ENCODE results near the gene ALKBH7.
"Not testable (repeated sequence)": the region's sequence is repeated elsewhere in the genome, so short reads cannot be mapped to it uniquely, and the experiment has no call there.

Gene ALKBH7

DNA sequence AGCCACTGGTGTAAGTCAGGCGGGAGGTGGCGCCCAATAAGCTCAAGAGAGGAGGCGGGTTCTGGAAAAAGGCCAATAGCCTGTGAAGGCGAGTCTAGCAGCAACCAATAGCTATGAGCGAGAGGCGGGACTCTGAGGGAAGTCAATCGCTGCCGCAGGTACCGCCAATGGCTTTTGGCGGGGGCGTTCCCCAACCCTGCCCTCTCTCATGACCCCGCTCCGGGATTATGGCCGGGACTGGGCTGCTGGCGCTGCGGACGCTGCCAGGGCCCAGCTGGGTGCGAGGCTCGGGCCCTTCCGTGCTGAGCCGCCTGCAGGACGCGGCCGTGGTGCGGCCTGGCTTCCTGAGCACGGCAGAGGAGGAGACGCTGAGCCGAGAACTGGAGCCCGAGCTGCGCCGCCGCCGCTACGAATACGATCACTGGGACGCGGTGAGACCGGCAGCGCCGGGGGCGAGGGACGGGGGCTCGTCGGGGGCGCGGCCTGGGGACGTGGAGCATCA is at the start of gene ALKBH7:
Gene ALKBH7 (plus strand): TSS at position 201 of the 502 bp plus-strand sequence. CDS start 27 bp downstream, at position 228.
- DNase-seq: peak; percentile 91 to 92

- no peak for DNase-seq
These were observed 47.8 kb upstream of the ALKBH7 start for GRCh38 chr19:6324757-6325156.

DNA sequence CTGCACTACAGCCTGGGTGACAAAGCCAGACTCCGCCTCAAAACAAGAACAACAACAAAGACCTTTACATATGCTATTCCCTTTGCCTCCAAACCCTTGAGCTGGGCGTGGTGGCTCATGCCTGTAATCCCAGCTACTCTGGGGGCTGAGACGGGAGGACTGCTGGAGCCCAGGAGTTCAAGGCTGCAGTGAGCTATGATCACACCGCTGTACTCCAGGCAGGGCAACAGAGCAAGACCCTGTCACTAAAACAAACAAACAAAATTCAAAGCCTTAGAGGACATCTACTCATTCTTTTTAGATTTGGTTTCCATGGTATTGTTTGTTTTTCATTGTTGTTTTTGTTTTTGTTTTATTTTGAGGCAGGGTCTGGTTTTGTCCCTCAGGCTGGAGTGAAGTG is 47.0 kb upstream of the ALKBH7 start:
- DNase-seq: no peak

- no peak for DNase-seq
These were observed 45.8 kb upstream of the ALKBH7 start for GRCh38 chr19:6326815-6327214.

- no peak for DNase-seq
These were observed 39.2 kb upstream of the ALKBH7 start, which contains the start of gene ACER1 for GRCh38 chr19:6333439-6333838. TSS of gene ACER1 (minus strand) at chr19:6333612. CDS start at chr19:6333551, 61 bp downstream.

DNA sequence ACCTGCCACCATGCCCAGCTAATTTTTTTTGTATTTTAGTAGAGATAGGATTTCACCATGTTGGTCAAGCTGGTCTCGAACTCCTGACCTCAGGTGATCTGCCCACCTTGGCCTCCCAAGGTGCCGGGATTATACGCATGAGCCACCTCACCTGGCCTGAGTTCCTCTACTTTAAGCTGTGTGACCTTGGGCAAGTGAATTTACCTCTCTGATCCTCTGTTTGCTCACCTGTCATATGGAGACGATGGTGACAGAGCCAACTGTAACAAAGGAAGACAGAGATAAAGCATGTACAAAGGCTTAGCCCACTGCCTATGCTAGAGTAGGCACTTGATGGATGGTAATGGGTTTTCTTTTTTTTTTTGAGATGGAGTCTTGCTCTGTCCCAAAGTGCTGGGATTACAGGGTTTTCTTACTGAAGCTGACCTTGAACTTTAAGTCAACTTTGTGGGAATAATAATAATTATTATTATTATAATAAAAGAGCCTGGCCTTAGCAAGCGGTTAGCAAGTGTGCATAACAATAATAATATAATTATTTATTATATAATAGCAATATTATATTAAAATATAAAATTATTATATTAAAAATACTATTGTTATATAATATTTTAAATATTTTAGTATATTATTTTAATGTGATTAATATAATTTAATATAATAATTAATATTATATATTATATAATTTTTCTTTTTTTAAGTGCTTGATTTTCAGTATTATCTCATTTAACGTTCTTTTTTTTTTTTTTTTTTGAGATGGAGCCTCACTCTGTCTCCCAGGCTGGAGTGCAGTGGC is 37.9 kb upstream of the ALKBH7 start:
- DNase-seq: no peak

- no peak for DNase-seq
These were observed 31.9 kb upstream of the ALKBH7 start for GRCh38 chr19:6340493-6341201.

GRCh38 chr19:6343462-6343861 is 29.1 kb upstream of the ALKBH7 start:
- no peak for DNase-seq

DNA sequence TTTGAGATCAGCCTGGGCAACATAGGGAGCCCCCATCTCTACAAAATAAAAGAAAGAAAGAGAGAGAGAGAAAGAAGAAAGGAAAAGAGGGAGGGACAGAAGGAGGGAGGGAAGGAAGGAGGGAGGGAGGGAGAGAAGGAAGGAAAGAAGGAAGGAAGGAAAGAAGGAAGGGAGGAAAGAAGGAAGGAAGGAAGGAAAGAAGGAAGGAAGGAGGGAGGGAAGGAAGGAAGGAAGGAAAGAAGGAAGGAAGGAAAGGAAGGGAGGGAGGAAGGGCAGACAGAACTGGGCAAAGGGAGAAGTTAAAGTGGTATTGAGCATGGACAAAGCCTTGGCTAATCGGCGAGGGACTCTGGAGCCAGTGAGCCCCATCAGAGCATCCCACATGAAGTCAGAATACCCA is 23.3 kb upstream of the ALKBH7 start:
- not testable (repeated sequence) for DNase-seq

GRCh38 chr19:6350688-6351087 is 21.9 kb upstream of the ALKBH7 start:
- DNase-seq: no peak

DNA sequence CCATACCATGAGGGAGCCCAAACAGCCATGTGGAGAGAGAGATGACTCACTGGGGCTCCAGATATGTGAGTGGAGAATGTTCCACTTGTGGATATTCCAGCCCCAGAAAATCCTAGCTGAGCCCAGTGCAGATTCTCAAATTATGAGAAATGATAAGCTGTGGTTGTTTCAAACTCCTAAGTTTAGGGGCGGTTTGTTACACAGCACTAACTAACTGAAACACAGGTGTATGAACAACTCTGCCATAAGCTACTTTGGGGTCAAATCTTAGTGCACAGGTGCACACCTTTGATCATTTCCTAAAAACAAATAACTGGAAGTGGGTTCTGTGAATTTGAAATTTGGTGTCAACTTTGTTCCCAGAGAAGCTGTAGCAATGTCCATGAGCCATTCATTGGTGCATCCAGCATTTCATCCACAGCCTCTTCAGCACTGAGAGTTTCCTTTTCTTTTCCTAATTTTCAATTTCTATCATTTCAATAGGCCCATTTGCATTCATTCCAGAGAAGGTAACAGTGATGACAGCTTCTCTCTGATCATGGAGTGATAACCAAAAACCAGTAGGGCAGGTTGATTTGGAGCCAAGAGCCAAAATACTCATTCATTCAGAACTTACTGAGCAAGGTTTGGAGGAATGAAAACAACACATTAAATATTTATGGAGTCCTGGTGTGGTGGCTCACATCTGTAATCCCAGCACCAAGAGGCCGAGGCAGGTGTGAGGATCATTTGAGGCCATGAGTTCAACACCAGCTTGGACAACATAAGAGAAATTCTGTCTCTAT is 20.0 kb upstream of the ALKBH7 start:
- DNase-seq: no peak

- no peak for DNase-seq
These were observed 18.4 kb upstream of the ALKBH7 start for GRCh38 chr19:6354098-6354674.

GRCh38 chr19:6355321-6356040 is 17.1 kb upstream of the ALKBH7 start:
- not testable (repeated sequence) for DNase-seq

DNA sequence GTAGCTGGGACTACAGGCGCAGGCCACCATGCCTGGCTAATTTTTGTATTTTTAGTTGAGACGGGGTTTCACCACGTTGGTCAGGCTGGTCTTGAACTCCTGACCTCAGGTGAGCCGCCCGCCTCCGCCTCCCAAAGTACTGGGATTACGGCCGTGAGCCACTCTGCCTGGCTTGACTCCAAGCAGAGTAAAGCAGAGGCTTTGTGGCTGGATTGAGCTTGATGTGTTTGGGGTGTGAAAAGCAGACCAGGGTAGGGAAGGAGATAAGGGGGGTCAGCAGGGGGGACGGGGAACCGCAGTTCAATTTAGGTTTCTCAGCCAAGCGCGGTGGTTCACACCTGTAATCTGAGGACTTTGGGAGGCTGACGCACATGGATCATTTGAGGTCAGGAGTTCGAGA is 15.4 kb upstream of the ALKBH7 start:
- DNase-seq: no peak

DNA sequence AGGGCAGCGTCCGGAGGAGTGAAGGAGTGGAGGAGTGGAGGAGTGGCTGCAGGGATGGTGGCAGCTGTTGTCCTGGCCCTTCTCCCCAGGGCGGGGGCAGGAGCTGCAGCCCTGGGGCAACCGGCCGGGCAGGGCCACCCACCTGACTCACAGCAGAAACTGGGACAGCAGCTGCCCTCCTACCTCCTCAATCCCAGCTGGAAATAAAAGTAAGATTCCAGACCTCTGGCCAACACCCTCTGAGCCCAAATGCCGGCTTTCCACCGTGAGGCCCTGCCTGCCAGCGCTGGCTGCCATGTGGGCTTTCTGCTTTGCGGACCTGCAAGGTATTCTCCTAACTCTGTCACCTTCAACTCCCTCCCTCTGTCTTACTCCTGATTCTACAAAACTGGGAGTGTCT is 14.6 kb upstream of the ALKBH7 start:
- no peak for DNase-seq

DNA sequence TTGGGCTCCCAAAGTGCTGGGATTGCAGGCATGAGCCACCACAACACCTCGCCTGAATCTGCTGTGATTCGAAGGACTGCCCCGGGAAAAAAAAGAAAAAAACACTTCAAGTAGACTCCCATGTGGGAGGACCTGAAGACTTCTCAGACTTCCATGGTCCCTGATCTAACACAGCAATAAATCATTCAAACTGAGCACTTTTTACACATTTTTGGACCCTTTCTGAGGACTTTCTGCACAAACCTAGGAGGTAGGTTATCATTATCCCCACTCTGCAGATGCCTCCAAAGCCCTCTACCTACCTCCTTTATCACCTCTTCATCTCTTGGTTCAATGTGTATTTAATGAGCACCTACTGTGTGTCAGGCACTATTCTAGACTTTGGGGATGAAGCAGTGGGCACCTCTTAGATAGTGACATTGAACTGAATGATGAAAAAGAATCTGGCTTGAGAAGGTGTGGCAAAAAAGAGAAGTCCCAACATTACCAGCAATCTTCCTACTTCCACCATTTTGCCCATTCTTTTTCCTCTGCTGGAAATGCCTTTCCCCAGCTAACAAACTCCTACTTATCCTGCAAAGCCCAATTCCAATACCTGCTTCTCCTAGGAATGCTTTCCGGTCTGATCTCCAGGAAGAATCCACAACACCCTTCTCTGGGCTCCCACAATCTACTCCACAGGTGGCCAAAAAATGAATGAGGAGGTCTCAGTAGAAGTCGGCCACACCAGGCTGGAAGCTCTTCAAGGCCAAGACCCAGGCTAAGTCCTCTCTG is 12.8 kb upstream of the ALKBH7 start:
- no peak for DNase-seq

DNA sequence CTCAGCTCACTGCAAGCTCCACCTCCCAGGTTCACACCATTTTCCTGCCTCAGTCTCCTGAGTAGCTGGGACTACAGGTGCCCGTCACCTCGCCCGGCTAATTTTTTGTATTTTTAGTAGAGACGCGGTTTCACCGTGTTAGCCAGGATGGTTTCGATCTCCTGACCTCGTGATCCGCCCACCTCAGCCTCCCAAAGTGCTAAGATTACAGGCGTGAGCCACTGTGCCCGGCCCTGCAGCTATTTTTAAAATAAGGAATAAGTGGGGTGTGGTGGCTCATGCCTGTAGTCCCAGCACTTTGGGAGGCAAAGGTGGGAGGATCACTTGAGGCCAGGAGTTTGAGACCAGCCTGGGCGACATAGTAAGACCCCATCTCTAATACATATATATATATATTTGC is 12.1 kb upstream of the ALKBH7 start:
- not testable (repeated sequence) for DNase-seq

DNA sequence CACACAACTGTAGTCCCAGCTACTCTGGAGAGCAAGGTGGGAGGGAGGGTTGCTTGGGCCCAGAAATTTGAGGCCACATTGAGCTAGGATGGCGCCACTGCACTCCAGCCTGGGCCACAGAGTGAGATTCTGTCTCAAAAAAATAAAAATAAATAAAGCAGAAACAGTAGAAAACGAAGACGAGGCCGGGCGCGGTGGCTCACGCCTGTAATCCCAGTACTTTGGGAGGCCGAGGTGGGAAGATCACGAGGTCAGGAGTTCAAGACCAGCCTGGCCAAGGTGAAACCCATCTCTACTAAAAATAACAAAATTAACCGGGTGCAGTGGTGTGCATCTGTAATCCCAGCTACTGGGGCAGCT is 11.8 kb upstream of the ALKBH7 start:
- DNase-seq: not testable (repeated sequence)

GRCh38 chr19:6362027-6362350 is 10.6 kb upstream of the ALKBH7 start:
- DNase-seq: no peak

- DNase-seq: peak in 1 of 2 donors; percentile 10
These were observed 10.2 kb upstream of the ALKBH7 start for GRCh38 chr19:6362351-6362801.

GRCh38 chr19:6364353-6364752 is 8.2 kb upstream of the ALKBH7 start:
- DNase-seq: no peak
